HG02943 (cell line): ENCODE data around the gene DSCAML1.

Source experiments
- ATAC-seq: cut with Tn5 transposase; IDR thresholded peaks from one replicate; pipeline ENCODE4 v1.9.1; 2021; ENCODE audit warnings: mild to moderate bottlenecking, low read depth, moderate library complexity; ENCODE audit not compliant: unreplicated experiment

The DSCAML1 gene

DNA sequence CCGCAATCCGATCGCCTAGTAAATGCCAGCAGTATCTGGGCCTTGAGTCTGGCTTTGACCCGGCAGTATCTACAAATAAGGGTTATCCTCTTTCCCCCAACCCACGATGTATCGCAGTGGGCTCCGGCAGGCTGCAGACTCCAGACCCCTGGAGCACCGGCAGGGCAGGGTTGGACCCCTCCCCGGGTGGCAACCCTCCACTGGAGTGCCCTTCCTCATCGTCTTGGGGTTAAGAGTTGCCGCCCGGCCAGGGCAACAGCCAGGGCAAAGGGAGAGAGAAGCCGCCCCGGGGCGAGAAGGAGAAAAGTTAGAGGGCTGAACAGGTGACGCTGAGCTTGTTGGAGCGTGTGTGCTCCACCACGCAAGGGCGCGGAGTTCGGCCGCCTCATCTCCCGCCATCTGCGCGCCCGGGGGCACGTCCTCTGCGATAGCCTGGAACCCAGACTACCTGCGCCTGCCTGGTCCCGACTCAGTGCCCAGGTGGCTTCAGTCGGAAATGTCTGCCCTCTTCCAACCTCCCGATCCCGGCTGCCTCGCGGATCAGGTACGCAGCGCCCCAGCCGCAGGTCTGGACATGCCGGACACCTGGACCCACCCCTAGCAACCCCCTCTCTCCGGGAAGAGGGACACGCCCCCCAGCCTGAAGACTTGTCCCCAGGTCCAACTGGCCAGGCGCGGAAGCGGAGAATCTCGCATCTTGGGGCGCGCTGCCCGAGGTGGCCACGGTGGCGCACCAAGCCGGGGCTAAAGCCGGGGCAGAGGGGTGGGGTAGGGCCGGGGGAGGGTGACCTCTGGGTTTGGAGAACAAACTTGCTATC is 1.2 kb downstream of the DSCAML1 start:
- ATAC-seq, result no peak

DNA sequence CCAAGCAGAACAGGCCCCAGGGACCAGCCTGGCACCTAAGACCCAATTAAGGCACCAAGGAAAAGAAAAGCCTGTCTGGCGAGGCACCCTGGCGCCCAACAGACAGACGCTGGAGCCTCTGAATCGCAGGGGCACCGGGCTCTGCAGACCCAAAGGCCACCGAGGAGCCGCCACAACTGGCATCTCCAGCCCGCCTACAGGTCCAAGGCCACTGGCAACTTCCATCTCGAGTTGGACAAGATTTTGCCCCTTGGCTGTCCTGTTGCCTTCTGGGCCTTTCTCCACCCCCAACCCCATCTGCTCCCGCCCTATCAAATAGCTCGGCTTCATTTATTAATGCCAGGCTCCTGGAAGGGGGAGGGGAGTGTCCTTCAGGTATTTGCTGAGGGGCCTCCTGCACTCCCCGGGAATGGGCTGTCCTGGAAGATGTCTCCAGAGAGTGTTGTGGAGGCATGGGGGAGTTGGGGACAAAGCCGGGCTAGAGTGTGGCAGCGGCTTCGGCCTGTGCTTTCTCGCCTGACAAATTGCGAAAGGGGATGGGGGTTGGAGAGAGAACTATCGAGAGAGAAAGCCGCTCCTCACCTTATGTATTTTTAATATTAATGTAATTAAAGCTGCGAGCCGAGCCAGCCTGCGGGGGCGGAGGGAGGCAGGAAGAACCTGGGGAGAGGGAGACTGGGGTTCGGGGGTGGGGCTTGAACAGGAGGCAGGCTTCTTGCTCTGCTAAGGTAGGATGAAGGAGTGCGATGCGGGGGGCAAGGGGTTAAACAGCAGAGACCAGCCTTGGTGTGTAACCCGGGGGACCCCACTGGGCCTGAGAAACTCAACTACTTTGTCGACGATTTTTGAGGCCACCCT is 2.0 kb downstream of the DSCAML1 start:
- ATAC-seq, result no peak

DNA sequence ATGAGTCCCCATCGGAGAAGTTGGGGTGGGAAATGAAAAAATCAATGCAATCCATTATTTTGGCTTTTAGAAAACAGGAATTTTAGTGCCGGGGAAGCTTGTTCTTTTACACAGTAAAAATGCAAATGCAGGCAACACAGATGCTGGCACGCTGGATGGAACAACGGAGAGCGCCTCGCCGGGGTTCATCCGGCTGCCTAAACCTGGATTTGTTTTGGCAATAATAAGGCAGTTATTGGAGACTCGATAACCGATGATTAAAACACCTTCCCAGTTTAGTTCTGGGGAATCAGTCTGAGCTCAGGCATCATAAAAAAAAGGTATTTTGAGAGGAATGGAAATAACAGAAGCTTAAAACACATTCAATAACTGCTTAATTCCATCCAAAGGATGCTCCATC is 2.9 kb downstream of the DSCAML1 start:
- no peak for ATAC-seq

DNA sequence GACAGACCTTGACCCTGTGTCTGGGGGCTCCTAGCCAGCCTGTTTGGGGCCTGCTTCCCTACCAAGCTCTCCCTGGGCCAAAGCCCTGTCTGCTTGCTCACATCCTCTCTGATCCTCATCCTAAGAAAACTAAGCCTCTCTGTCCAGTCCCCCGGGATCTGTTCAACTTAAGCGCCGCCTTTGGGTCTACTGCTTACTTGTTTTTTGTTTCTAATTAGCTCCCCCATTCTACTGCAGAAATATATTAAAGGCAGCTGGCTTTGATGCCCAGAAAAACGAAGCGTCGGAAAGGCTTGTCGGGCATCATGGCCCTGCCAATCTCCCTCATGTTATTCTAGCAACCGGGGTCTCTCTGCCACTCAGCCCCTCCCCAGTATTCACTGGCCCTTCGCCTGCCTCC is 3.4 kb downstream of the DSCAML1 start:
- ATAC-seq, result no peak

DNA sequence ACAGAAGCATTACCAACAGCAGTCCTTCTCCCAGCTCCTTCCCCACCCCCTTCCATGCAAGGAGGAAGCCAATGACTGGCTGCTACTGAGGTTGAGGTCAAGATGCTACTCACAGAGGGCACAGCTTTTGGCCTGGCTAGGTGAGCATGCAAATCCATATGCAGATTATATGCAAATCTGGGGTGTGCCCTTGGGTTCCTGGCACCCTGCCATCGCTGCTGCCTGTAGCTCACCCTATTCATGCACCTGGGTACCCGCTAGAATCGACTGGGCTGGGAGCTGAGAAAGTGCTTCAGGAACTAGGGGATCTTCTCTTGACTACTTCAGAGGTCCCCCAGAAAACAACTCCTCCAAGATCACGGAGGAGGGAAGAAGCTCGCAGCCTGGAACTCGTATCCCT is 4.0 kb downstream of the DSCAML1 start:
- ATAC-seq, result no peak

DNA sequence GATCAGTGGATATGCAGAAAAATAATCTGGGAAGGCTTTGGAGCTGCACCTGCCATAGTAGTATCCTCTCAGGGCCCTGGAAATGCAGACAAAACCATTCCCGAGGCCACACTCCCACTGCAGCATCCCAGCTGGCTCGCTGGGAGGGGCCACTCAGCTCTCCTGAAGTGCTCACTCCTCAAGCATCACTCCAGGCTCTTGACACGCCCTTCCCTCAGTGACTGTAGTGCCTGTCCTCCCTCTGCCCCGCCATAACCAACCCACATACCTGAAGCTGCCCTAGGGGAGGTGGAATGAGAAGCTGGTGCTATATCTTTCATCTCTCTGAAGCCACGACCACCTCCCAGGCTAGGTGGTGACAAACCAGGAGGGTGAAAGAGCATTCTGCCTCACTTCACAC is 4.8 kb downstream of the DSCAML1 start:
- ATAC-seq, result no peak

DNA sequence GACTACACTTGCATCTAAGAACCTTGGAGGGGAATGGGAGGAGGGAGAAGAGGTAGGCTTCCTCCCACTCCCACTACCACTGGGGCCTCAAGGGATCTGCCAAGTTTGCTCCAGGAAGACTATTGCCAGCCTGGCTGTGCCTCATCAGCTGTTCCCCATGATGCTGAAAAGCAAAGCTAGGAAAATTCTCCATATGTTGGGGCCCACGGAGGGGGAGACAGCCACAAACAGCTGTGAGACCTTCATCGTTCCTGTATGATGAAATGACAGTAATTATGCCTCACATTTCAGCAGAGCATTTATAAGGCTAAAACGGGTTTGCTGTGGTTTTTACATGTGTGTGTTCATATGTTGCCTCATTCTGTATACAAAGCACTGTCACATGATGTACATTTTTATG is 6.7 kb downstream of the DSCAML1 start:
- no peak for ATAC-seq

DNA sequence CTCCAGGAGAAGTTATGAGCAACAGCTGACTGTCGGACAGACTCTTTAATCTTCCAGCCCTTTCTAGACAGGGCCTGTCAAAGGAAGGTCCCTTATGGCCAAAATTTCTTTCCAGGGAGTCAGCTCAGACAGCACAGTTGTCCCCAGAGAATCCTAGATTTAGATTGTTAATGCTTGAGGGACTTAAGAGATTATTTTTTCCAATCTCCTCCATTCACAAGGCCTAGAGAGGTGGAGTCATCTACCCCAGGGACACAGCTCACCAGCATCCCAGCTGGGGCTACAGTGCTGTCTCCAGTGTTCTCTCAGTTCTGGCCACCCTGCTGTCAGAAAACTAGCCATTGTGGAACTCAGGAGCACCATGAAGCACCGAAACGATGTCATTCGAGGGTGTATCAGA is 7.8 kb downstream of the DSCAML1 start:
- no peak for ATAC-seq

DNA sequence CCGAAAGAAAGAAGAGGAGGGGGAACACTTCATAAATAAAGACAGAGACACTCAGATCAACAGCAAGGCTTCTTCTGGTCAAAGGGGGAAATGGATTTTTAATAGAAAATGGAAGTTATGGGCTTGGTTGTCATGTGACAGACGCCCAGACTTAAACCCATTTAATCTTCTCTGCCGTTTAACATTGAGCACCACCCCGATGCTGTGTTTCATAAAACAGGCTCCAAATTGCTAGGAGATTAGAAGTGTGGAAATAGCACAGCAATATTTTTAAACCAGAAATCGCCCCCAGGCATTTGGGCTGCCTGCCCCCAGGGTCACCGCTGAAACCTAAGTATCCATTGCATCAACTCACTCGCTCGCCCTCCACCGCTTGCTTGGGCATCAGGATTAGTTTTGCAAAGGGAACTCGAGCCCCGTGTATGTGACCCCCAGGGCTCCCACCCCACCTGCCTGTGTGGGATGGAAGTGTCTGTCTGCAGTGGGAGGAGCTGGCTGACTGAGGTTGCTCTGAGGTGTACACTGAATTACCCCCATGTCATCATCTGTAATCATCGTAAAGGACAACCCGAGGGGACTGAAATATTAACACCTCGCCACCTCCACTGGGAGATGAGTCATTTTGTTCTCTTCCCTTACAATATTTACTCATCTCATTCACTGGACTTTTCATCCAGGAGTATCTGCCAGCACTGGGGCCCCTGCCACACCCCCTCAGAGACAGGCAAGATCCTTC is 10.7 kb downstream of the DSCAML1 start:
- no peak for ATAC-seq

DNA sequence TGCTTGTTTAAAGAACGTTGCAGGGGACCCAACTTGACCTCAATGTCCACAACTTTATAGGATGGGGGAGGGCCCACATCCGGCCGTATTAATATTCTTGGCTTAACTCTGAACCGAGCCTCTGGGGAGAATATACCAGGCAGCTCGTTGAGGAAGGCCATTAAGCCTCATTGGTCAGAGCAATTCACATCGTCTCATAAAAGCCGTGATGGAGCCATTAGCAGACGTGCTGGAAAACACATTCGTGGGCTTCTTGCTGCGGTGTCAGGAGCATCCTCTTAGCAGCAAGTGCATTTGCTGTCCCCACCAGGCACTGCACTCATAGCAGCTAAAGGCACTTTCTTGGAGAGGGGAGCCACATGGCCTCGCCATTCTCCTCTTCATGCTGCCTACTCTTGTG is 14.9 kb downstream of the DSCAML1 start:
- no peak for ATAC-seq

DNA sequence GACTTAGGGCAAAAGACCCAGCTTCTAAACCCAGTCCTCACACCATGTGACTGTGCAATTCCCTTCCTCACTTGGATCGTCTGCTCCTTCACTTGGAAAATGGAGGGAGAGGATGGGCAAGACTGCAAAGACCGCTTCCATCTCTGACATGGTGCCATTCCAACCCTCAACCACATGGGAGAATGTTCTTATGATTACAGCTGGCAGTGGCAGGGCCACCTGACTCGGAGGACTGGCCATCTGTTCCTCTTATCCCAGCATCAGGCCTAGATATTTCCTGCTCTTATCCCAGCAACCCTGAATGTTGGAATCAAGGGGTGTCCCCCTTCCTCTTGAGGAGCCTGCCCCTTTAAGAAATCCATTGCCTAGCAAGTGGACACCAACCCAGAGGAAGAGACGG is 15.4 kb downstream of the DSCAML1 start:
- ATAC-seq, result no peak

DNA sequence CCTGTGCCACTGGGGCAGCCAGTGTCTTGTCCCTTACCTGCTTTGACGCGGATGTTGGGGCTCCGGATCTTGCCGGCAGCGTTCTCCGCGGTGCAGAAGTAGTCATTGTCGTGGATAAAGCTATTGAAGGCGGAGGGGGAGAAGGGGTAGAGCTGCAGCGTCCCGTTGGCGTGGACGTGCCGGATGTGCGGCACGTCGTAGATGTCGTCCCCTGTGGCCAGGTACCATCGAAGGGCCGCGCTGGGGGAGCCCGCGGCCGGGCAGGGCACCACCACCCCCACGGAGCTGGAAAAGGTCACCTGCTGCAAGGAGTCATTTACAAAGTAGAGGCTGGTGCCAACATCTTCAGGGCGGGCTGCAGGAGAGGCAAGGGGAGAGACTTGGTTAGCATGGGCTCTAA is 16.6 kb downstream of the DSCAML1 start:
- ATAC-seq, result no peak

DNA sequence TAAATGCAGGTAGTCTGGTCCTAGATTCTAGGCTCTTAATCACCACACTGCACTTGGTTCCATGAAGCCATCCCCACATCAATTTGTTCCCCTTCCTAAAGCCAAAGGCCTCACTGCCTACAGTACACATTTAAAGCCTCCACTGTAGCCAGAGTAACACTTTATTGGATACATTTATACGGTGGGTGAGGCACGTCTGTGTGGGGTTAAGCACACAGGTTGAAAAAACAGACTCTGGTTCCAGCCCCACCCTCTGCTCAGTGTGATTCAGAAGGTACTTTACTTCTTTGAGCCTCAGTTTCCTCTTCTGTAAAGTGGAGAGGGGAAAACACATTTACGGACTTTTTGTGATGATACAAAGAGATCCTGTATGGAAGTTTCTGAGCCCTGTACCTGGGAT is 22.5 kb downstream of the DSCAML1 start:
- ATAC-seq, result no peak

DNA sequence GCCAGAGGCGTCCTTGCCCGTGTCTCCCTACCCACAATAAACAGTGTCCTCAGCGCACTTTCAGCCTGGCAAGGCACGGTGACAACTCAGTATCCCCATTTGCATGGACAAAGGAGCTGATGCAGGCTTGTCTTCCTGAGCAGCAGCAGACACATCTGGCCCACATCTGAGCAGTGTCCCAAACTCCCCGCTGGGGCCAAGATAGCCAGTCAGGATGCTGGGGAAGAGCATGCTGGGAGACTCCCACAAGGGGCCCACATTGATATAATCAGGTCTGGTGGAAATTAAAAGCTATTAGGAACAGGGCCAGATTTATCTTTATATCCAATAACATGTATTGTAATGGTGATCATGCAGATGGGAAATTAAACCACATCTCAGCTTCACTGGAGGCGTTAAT is 24.7 kb downstream of the DSCAML1 start:
- no peak for ATAC-seq

DNA sequence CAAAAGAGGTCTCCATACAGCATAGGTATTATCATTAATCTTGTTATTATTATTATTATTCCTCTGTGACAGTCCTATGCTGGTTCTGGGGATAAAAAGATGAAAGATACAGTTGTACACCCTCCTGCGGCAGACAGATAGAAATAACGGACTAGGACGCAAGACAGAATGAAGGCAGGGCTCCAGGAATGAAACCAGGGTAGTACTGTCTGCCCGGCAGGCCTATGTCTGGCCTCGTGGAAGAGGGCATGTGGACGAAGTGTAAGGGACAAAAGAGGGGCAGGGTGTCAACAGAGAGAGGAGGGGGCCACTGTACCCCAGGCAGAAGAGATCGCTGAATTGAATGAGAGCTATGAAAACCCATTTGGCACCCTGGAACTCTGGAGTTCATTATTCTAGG is 25.2 kb downstream of the DSCAML1 start:
- no peak for ATAC-seq

DNA sequence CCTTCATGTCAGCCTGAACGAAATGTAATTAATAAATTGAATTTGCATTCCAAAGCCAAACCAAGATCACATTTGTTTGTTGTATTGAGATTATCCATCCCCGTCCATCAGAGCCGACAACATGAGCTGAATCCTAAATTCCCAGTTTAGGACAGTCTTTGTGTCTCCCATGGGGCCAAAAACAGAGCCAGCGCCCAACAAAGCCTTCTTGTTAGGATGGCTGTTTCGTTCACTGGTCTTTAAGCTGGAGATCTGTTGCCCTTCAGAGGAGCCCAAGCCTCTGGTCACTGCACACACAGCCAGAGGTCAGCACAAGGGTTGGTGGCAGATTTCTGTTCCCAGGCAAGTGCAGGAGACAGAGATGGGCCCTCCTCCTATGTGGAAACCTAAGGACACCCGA is 25.8 kb downstream of the DSCAML1 start:
- ATAC-seq, result no peak

DNA sequence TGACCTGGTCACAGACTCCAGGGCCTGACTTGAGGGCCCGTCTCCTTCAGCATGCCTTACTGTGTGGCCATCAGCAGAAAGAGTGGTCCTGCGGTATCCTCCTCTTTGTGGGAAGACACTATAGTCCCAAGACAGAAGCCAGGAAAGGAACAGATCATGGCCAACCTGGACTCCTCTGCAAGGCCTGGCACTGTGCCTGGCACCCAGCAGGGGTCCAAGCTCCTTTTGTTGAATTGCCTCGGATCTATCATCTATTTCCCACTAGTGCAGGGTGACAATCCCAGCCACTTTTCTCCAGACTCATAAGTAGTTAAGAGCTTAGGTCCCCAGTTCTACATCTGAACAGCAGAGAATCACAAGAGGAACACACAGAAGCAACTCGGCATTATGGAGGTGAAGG is 27.0 kb downstream of the DSCAML1 start:
- ATAC-seq, result no peak

DNA sequence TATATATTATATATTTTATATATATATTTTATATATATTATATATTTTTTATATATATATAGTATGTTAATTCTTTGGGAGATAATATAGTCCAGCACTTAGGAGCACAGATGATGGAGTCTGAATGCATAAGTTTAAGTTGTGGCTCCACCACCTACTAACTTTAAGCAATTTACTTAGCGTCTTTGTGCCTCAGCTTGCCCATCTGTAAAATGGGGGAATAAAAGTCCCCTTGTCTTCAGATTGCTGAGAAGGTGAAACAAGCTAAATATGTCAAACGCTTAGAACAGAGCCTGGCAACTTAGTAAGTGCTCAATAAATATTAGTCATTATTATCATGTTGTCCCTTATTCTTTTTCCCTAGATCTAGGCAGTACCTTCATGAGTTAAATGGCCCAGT is 27.5 kb downstream of the DSCAML1 start:
- no peak for ATAC-seq

DNA sequence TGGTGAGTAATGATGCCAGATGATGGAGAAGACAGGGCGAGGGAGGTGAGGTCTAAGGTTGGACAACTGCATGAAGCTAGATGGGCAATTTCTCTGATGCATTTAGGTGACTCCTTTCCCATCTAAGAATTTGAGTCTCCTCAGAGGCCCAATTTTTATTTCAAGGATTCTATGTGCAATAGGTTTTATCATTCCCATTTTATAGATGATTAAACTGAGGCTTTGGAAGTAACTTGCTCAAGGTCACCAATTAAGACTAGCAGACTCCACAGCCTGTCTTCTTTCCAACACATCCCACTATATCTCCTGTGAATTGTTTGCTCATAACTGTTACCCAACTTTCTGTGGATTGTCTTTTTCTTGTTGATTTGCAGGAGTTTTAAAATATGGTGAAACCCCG is 28.5 kb downstream of the DSCAML1 start:
- no peak for ATAC-seq

DNA sequence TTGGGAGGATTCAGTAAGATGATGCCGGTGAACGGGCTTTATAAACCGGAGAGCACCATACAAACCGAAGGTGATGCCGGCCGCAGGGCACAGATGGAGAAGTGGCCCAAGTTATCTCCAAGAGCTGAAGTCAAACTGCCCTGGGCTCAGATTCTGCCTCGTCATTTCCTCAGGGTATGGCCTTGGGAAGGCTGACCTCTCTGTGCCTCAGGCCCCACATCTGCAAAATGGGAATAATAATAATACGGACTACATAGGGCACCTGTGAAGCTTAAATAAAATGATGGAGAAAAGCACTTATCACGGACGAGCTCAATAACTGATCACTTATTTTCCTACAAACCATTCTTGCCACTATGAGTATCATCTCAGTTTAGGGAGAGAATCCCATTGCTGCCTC is 29.9 kb downstream of the DSCAML1 start:
- no peak for ATAC-seq

DNA sequence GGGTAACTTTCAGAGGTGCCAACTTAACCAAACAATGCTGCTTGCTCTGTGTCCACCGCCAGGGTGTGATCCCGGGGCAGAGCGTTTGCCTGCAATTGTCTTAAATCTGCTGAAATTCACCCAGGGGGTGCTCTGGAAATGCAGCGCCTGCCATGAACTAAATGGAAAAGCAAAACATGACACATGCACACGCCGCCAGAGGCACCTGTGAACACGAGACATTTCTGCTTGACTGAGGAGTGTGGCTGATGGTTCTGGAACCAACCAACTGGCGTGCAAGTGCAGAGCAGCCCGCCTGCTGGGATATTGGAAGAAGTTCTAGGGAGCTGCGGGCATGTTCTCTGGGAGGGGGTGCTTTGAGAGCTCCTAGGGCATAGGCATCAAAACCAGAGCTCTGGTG is 30.4 kb downstream of the DSCAML1 start:
- ATAC-seq, result no peak
